Astrocyte (in vitro differentiated cells and primary cell): ENCODE results near the gene SF3B3. TPM values are rescaled to one million over a fixed set of nuclear protein-coding genes. Genes with fewer than 3 reads are reported as not detected.

Experiments
- DNase-seq: peaks from one replicate; pipeline ENCODE4 v3.0.0-alpha.2; 2010; ENCODE audit warnings: low read depth
- FAIRE-seq: peaks from 2 replicates; lab custom pipeline; 2011; peaks lifted over from hg19 to GRCh38; lab: Jason Lieb, UNC
- H2AFZ ChIP-seq: 2 replicates; pipeline ENCODE4 v1.6.0; 2012; ENCODE audit warnings: low read depth, low read length, inconsistent platforms
- H3K27ac ChIP-seq: 2 replicates; pipeline ENCODE4 v1.5.1; 2011; ENCODE audit warnings: low read depth, low read length, inconsistent platforms
- H3K27me3 ChIP-seq: 2 replicates; pipeline ENCODE4 v1.6.0; 2011; ENCODE audit warnings: low read length, inconsistent platforms; ENCODE audit not compliant: insufficient read depth
- H3K36me3 ChIP-seq: 2 replicates; pipeline ENCODE4 v1.5.1; 2011; ENCODE audit warnings: low read length, inconsistent platforms; ENCODE audit not compliant: insufficient read depth
- H3K4me1 ChIP-seq: 2 replicates; pipeline ENCODE4 v1.5.1; 2011; ENCODE audit warnings: low read length, inconsistent platforms; ENCODE audit not compliant: insufficient read depth
- H3K4me2 ChIP-seq: 2 replicates; pipeline ENCODE4 v1.6.0; 2012; ENCODE audit warnings: low read length, inconsistent platforms
- H3K4me3 ChIP-seq: 2 replicates; pipeline ENCODE4 v1.5.1; 2011; ENCODE audit warnings: low read depth, mild to moderate bottlenecking, low read length, inconsistent platforms; ENCODE audit not compliant: insufficient read depth
- H3K79me2 ChIP-seq: 2 replicates; pipeline ENCODE4 v1.6.0; 2012; ENCODE audit warnings: mild to moderate bottlenecking, low read length, inconsistent platforms; ENCODE audit not compliant: insufficient read depth
- H3K9ac ChIP-seq: 2 replicates; pipeline ENCODE4 v1.6.0; 2012; ENCODE audit warnings: mild to moderate bottlenecking, low read length, inconsistent platforms
- H3K9me3 ChIP-seq: 2 replicates; pipeline ENCODE4 v1.5.1; 2012; ENCODE audit warnings: low read depth, mild to moderate bottlenecking, low read length, inconsistent platforms; ENCODE audit not compliant: insufficient read depth
- H4K20me1 ChIP-seq: 2 replicates; pipeline ENCODE4 v1.6.0; 2012; ENCODE audit warnings: low read length, inconsistent platforms; ENCODE audit not compliant: insufficient read depth
- H3K27ac Mint-ChIP-seq: one replicate; pipeline ENCODE4 v1.8.0; 2021; ENCODE audit warnings: mild to moderate bottlenecking, mixed read lengths; ENCODE audit not compliant: unreplicated experiment
- H3K27me3 Mint-ChIP-seq: one replicate; pipeline ENCODE4 v1.8.0; 2021; ENCODE audit warnings: low read depth, mixed read lengths; ENCODE audit not compliant: unreplicated experiment
- H3K36me3 Mint-ChIP-seq: one replicate; pipeline ENCODE4 v1.8.0; 2021; ENCODE audit warnings: low read depth, mixed read lengths; ENCODE audit not compliant: unreplicated experiment
- H3K4me1 Mint-ChIP-seq: one replicate; pipeline ENCODE4 v1.8.0; 2021; ENCODE audit warnings: low read depth, mixed read lengths; ENCODE audit not compliant: unreplicated experiment
- H3K4me3 Mint-ChIP-seq: one replicate; pipeline ENCODE4 v1.8.0; 2021; ENCODE audit warnings: mild to moderate bottlenecking, moderate library complexity, mixed read lengths; ENCODE audit not compliant: unreplicated experiment
- H3K9me3 Mint-ChIP-seq: one replicate; pipeline ENCODE4 v1.8.0; 2021; ENCODE audit warnings: mild to moderate bottlenecking, mixed read lengths; ENCODE audit not compliant: unreplicated experiment
- EZH2 ChIP-seq: IDR thresholded peaks from 2 replicates; pipeline ENCODE4 v1.6.1; 2012; ENCODE audit warnings: mild to moderate bottlenecking, low read length, inconsistent platforms; ENCODE audit not compliant: insufficient read depth
- total RNA-seq: library from RNA; stranded (reverse); gene quantifications from 2 replicates; pipeline ENCODE4 v1.2.1, GENCODE V29; 2021
- TF ChIP-seq, protein P1 (sequence below): IDR thresholded peaks from 2 replicates; pipeline ENCODE4 v1.5.1; 2011; ENCODE audit warnings: low read depth, mild to moderate bottlenecking, inconsistent platforms, low read length, moderate library complexity; ENCODE audit not compliant: insufficient read depth

The SF3B3 gene
- total RNA-seq, 1 donor from 2014 or later, result 179 TPM

GRCh38 chr16:70478169-70478568, 45.4 kb upstream of the SF3B3 start:
- Mint-ChIP-seq H3K9me3 (no peaks in the 10 kb centered on the region), H3K4me1 (peaks cover 27% of the 10 kb centered on the region), H3K36me3 (peaks cover 21% of the 10 kb centered on the region), H3K4me3 (no peak overlapping the region), H3K27me3 (no peaks in the 10 kb centered on the region), H3K27ac (peak overlapping the region; percentile 47)
- Histone ChIP-seq H3K4me2 (no peak overlapping the region), H3K79me2 (no peaks in the 10 kb centered on the region), H2AFZ (no peak overlapping the region), H3K27me3 (no peaks in the 10 kb centered on the region), H3K4me3 (no peak overlapping the region), H4K20me1 (no peaks in the 10 kb centered on the region), H3K4me1 (peaks cover 21% of the 10 kb centered on the region), H3K36me3 (peaks cover 3% of the 10 kb centered on the region), H3K9ac (no peak overlapping the region), H3K27ac (no peak overlapping the region), H3K9me3 (no peaks in the 10 kb centered on the region)
- FAIRE-seq (no peak), DNase-seq (no peak)
- TF ChIP-seq, protein P1, sequence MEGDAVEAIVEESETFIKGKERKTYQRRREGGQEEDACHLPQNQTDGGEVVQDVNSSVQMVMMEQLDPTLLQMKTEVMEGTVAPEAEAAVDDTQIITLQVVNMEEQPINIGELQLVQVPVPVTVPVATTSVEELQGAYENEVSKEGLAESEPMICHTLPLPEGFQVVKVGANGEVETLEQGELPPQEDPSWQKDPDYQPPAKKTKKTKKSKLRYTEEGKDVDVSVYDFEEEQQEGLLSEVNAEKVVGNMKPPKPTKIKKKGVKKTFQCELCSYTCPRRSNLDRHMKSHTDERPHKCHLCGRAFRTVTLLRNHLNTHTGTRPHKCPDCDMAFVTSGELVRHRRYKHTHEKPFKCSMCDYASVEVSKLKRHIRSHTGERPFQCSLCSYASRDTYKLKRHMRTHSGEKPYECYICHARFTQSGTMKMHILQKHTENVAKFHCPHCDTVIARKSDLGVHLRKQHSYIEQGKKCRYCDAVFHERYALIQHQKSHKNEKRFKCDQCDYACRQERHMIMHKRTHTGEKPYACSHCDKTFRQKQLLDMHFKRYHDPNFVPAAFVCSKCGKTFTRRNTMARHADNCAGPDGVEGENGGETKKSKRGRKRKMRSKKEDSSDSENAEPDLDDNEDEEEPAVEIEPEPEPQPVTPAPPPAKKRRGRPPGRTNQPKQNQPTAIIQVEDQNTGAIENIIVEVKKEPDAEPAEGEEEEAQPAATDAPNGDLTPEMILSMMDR, result no peak
- no peak for TF ChIP-seq EZH2

DNA sequence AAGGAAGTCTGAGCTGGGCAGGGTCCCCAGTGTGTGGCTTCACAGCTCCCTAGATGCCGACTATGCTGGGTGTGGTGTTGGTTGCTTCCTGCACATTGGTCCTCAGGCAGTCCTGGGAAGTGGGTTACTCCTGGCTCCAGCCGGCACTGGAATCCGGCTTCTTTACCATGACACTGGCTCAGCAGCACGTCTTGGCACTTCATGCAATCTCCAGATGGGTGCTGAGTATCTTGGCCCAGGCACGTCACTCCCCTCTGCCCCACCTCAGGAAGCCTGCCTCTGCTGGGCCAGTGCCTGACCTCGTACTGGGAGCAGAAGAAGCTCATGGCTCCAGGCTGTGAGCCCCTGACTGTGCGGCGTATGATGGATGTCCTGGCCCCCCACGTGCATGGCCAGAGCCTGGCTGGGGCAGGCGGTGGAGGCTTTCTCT, 44.7 kb upstream of the SF3B3 start:
- Mint-ChIP-seq H3K27ac (no peak overlapping the region), H3K36me3 (peaks cover 18% of the 10 kb centered on the region), H3K4me1 (peaks cover 27% of the 10 kb centered on the region), H3K27me3 (no peaks in the 10 kb centered on the region), H3K9me3 (no peaks in the 10 kb centered on the region), H3K4me3 (no peak overlapping the region)
- Histone ChIP-seq H3K79me2 (no peaks in the 10 kb centered on the region), H3K9ac (no peak overlapping the region), H2AFZ (no peak overlapping the region), H3K27ac (no peak overlapping the region), H3K4me2 (no peak overlapping the region), H3K4me1 (peaks cover 21% of the 10 kb centered on the region), H3K4me3 (no peak overlapping the region), H3K27me3 (no peaks in the 10 kb centered on the region), H3K9me3 (no peaks in the 10 kb centered on the region), H3K36me3 (peaks cover 3% of the 10 kb centered on the region), H4K20me1 (no peaks in the 10 kb centered on the region)
- TF ChIP-seq, protein P1, result no peak
- TF ChIP-seq EZH2, result no peak
- no peak for DNase-seq
- no peak for FAIRE-seq
